Upper lobe of right lung (tissue), 1 donor: ENCODE results near the gene CNNM3. TPM values are rescaled to one million over a fixed set of nuclear protein-coding genes. Genes with fewer than 3 reads are reported as not detected.
"Not testable (repeated sequence)": the region's sequence is repeated elsewhere in the genome, so short reads cannot be mapped to it uniquely, and the experiment has no call there.

Source experiments
- ATAC-seq: fragments of 200-7000 bp; cut with Tn5 transposase; one replicate; pipeline ENCODE4 v1.9.1; 2020; ENCODE audit warnings: mild to moderate bottlenecking, moderate library complexity
- DNase-seq: peaks from one replicate; pipeline ENCODE4 v3.0.0-alpha.2; 2020
- H3K27ac ChIP-seq: fragments of 200-600 bp; one replicate; pipeline ENCODE4 v1.8.0; 2022
- H3K27me3 ChIP-seq: fragments of 200-600 bp; one replicate; pipeline ENCODE4 v1.8.0; 2022; ENCODE audit warnings: mild to moderate bottlenecking
- H3K36me3 ChIP-seq: fragments of 200-600 bp; one replicate; pipeline ENCODE4 v1.8.0; 2022
- H3K4me1 ChIP-seq: fragments of 200-600 bp; one replicate; pipeline ENCODE4 v1.8.0; 2022
- H3K4me3 ChIP-seq: fragments of 200-600 bp; one replicate; pipeline ENCODE4 v1.8.0; 2022; ENCODE audit warnings: mild to moderate bottlenecking
- H3K9me3 ChIP-seq: fragments of 200-600 bp; one replicate; pipeline ENCODE4 v1.8.0; 2022
- CTCF ChIP-seq: fragments of 200-600 bp; IDR thresholded peaks from one replicate; pipeline ENCODE4 v1.8.0; 2022; ENCODE audit warnings: antibody characterized with exemption
- intact Hi-C: fragments of 100-400 bp; cut with DNase I; formaldehyde crosslinking; loops from one replicate; pipeline ENCODE4 v1.11.0; 2022
- total RNA-seq: library from RNA; stranded (reverse); fragmentation: NEBNext Ultra II Directional; extraction: Animal tissue kit (Norgen Biotek cat#: 25700); gene quantifications from one replicate; pipeline ENCODE4 v1.2.1, GENCODE V29; 2021
- donor health status: DM: no; HTN: yes; CAD: no; lungs with severe emphysema.

CNNM3 gene
- total RNA-seq, 1 donor from 2014 or later, result 34.1 TPM

GRCh38 chr2:96859681-96860064, 43.6 kb downstream of the CNNM3 start:
- DNase-seq, result no peak
- no peaks in the 10 kb centered on the region for H3K9me3 ChIP-seq
- no peak for TF ChIP-seq CTCF
- no peaks in the 10 kb centered on the region for H3K27me3 ChIP-seq
- H3K36me3 ChIP-seq, result peaks cover 48% of the 10 kb centered on the region
- intact Hi-C loops, result no loop called here
- no peak for ATAC-seq
- H3K27ac ChIP-seq, result no peak overlapping the region
- H3K4me1 ChIP-seq, result peaks cover 18% of the 10 kb centered on the region
- H3K4me3 ChIP-seq, result no peak overlapping the region

GRCh38 chr2:96860065-96861029, 44.3 kb downstream of the CNNM3 start:
- H3K9me3 ChIP-seq, result no peaks in the 10 kb centered on the region
- TF ChIP-seq CTCF, result no peak
- H3K4me3 ChIP-seq, result no peak overlapping the region
- no peaks in the 10 kb centered on the region for H3K27me3 ChIP-seq
- no peak overlapping the region for H3K27ac ChIP-seq
- H3K4me1 ChIP-seq, result peaks cover 23% of the 10 kb centered on the region
- DNase-seq (no peak), ATAC-seq (no peak)
- intact Hi-C loops, result no loop called here
- H3K36me3 ChIP-seq, result peaks cover 55% of the 10 kb centered on the region

- TF ChIP-seq CTCF, result no peak
- Histone ChIP-seq H3K27me3 (no peaks in the 10 kb centered on the region), H3K36me3 (peaks cover 62% of the 10 kb centered on the region), H3K9me3 (no peaks in the 10 kb centered on the region), H3K4me3 (no peak overlapping the region), H3K27ac (no peak overlapping the region), H3K4me1 (peaks cover 25% of the 10 kb centered on the region)
- ATAC-seq (no peak), DNase-seq (peak; percentile 64)
- intact Hi-C loops, result no loop called here
These were observed 45.0 kb downstream of the CNNM3 start for GRCh38 chr2:96861074-96861473.

GRCh38 chr2:96863056-96863455, 47.0 kb downstream of the CNNM3 start:
- H3K27ac ChIP-seq, H3K27me3 ChIP-seq, DNase-seq, intact Hi-C loops, ATAC-seq, H3K4me3 ChIP-seq, H3K9me3 ChIP-seq: not testable (repeated sequence)
- H3K4me1 ChIP-seq, result peaks cover 38% of the 10 kb centered on the region
- H3K36me3 ChIP-seq, result peaks cover 71% of the 10 kb centered on the region

GRCh38 chr2:96863575-96864342, 47.7 kb downstream of the CNNM3 start:
- TF ChIP-seq CTCF, result no peak
- ATAC-seq (no peak), DNase-seq (no peak)
- Histone ChIP-seq H3K9me3 (no peaks in the 10 kb centered on the region), H3K36me3 (peaks cover 71% of the 10 kb centered on the region), H3K4me3 (no peak overlapping the region), H3K27me3 (no peaks in the 10 kb centered on the region), H3K27ac (no peak overlapping the region), H3K4me1 (peaks cover 37% of the 10 kb centered on the region)
- intact Hi-C loops, result no loop called here
